GM12891 (cell line): Measurements from ENCODE around the gene EFEMP2.

Experiments used
- DNase-seq: peaks from one replicate; pipeline ENCODE4 v3.0.0; 2011; ENCODE audit warnings: low spot score; ENCODE audit not compliant: insufficient read length
- FAIRE-seq: peaks from 2 replicates; lab custom pipeline; 2011; peaks lifted over from hg19 to GRCh38; lab: Jason Lieb, UNC
- PAX5 ChIP-seq: IDR thresholded peaks from 2 replicates; pipeline ENCODE4 v1.6.1; 2011; ENCODE audit warnings: low read length, moderate library complexity, mild to moderate bottlenecking; ENCODE audit not compliant: insufficient read depth, severe bottlenecking
- POLR2A ChIP-seq: IDR thresholded peaks from 2 replicates; pipeline ENCODE4 v1.6.1; 2011; ENCODE audit warnings: low read depth, low read length, control low read depth
- POLR2AphosphoS5 ChIP-seq: IDR thresholded peaks from 2 replicates; pipeline ENCODE4 v1.6.1; 2011; ENCODE audit warnings: low read depth, low read length, control low read depth
- POU2F2 ChIP-seq: IDR thresholded peaks from 2 replicates; pipeline ENCODE4 v1.6.1; 2011; ENCODE audit warnings: low read depth, mild to moderate bottlenecking, control low read depth, low read length, moderate library complexity
- SPI1 ChIP-seq: IDR thresholded peaks from 2 replicates; pipeline ENCODE4 v1.6.1; 2011; ENCODE audit warnings: low read depth, low read length, control low read depth
- TAF1 ChIP-seq: IDR thresholded peaks from 2 replicates; pipeline ENCODE4 v1.6.1; 2011; ENCODE audit warnings: low read depth, low read length, control low read depth

EFEMP2 gene

DNA sequence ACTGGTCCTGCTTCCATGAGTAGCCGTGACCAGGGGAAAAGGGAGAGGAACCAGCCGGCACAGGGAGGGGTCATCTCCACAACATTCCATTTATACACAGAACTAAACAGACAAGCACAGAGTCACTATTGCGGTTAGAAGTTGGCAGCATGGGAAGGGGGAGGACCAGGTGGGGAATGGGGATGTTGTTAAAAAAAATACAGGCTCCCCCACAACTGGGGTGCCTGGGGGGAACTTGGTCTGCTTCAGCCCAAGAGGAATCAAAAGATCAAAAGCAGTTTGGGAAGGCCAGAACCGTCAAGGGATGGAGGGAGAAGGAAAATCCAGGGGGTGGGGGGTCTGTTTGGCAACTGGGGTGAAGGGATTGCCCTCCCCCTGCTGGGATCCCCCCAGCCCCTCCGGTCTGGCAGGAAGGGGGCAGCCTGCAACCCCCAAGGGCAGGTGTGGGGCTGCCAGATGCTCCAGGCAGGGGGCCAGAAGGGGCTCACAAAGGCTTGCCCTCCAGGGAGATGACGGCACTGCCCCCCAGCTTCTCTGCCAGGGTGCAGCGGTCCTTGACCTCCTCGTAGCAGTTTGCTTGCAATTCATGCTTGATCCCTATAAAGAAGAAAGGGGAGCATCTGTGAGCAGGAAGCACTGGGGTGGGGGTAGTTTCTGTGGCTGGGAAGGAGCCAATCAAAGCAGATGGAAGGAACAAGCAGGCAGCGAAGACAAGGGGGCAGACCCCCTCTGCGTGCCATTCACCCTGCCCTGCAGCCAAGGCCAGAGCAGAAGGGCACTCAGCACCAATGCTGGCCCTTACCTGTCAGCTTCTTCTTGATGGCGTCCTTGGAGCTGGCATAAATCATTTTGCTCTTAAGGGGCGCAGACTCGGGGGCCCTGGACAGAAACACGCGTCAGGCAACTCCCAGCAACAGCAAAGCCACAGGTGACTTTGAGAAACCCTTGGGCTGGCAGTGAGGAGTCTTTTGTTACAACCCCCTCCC lies 17.5 kb downstream of the EFEMP2 start:
- TF ChIP-seq POU2F2 (no peak), POLR2AphosphoS5 (no peak), SPI1 (no peak), POLR2A (no peak; the same call in 1 of the 2 replicates), TAF1 (no peak), PAX5 (no peak)
- DNase-seq = no peak
- FAIRE-seq = no peak

- no peak for FAIRE-seq
Measured at GRCh38 chr11:65854161-65854592, 18.4 kb downstream of the EFEMP2 start.

DNA sequence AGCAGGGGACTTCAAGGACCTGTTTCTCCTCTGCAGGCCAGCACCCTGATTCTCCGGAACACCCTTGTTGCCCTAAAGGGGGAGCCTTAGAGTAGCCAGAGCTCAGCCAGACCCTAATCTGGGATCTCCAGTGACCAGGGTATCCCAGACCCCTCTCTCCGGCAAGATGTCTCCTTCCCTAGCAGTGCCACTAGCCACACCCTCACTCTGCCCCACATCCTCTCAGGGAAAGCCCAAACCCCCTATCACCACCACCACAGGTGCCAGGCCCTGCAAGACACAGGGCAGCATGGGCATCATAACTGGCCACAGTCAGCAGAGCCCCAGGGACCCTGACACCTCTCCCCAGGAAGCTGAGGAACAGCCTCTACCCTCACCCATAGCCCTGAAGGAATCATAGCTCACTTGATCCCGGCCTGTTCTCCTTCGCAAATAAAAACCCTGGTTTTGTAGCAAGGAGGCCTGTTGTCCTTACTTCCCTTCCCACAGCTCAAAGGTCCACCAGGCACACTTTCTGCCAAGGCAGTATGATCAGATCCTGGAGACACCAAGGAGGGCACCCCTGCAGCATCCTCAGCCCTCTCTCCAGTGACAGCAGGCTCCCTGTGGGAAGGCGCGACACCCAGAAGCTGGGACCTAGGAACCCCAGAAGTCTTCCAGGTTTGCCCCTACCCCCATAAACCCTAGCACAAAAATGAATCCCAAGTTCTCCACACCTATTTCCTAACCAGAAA lies 19.2 kb downstream of the EFEMP2 start:
- no peak for FAIRE-seq
- DNase-seq = no peak
- TF ChIP-seq POLR2AphosphoS5 = peak; percentile 54; the same call in 1 of the 2 replicates
- 0 out of 2 replicates have a peak, but pooled peaks have one; percentile 8 for TF ChIP-seq POU2F2
- no peak for TF ChIP-seq SPI1
- no peak; the same call in 1 of the 2 replicates for TF ChIP-seq POLR2A
- TF ChIP-seq TAF1 = no peak
- no peak for TF ChIP-seq PAX5

More at GRCh38 chr11:65854161-65854592, 18.4 kb downstream of the EFEMP2 start:
- TF ChIP-seq TAF1 (no peak), POLR2AphosphoS5 (peak; percentile 27; the same call in 1 of the 2 replicates)
- DNase-seq = no peak

GRCh38 chr11:65852508-65853245 lies 19.9 kb downstream of the EFEMP2 start:
- peak; percentile 48 for TF ChIP-seq POLR2A
- peak; percentile 23 for TF ChIP-seq POLR2AphosphoS5
- no peak for TF ChIP-seq TAF1
- no peak for TF ChIP-seq SPI1
- no peak for TF ChIP-seq PAX5
- TF ChIP-seq POU2F2 = peak; percentile 8; the same call in 1 of the 2 replicates
- no peak for DNase-seq
- FAIRE-seq = no peak

- FAIRE-seq = no peak
- no peak for DNase-seq
- no peak for TF ChIP-seq SPI1
- no peak for TF ChIP-seq PAX5
- TF ChIP-seq POLR2A = peak; percentile 27; the same call in 1 of the 2 replicates
- peak; percentile 41; the same call in 1 of the 2 replicates for TF ChIP-seq POU2F2
- peak; percentile 76 for TF ChIP-seq POLR2AphosphoS5
- peak; percentile 10; the same call in 1 of the 2 replicates for TF ChIP-seq TAF1
Measured at GRCh38 chr11:65851811-65852507, 20.6 kb downstream of the EFEMP2 start.

- FAIRE-seq (peak; percentile 9), DNase-seq (no peak)
- peak; percentile 7; the same call in 1 of the 2 replicates for TF ChIP-seq POLR2A
- 0 out of 2 replicates have a peak, but pooled peaks have one; percentile 16 for TF ChIP-seq POLR2AphosphoS5
- TF ChIP-seq TAF1 = no peak
Measured at GRCh38 chr11:65851083-65851579, 21.5 kb downstream of the EFEMP2 start.

DNA sequence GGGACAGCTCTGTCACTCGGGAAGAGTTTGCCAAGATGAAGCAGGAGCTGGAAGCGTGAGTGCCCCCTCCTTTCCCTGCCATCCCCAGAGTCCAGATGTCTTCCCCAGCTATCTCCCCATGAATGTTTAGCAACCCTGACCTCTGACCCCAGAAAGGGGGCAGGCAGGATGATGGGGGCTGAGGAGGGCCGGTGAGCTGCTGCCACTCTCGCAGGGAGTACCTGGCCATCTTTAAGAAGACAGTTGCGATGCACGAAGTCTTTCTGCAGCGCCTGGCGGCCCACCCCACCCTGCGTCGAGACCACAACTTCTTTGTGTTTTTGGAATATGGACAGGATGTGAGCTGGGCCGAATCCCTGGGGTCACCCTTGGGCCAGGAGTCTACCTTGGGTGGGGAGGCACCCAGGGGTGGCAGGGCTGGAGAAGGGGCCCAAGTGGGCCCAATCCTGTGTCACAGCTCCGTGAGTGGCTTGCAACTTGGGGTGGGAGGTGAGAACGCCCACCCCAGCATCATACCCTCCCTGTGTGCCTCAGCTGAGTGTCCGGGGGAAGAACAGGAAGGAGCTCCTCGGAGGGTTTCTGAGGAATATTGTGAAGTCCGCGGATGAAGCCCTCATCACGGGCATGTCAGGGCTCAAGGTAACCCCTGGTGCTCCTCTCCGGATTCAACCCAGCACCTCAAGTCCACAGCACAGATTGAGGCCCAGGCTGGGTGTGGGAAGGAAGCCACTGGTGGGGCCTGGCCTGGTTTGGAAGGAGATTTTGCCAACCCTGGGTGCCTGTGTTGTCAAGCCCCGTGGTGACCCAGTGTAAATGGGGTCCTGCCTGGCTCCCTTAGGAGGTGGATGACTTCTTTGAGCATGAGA lies 22.1 kb downstream of the EFEMP2 start:
- DNase-seq (no peak), FAIRE-seq (no peak)
- TF ChIP-seq POLR2A (peak; percentile 27; the same call in 1 of the 2 replicates), TAF1 (no peak), POLR2AphosphoS5 (peak; percentile 58)

- 0 out of 2 replicates have a peak, but pooled peaks have one; percentile 8 for TF ChIP-seq POLR2A
- TF ChIP-seq POLR2AphosphoS5 = peak; percentile 14; the same call in 1 of the 2 replicates
- TF ChIP-seq SPI1 = no peak
- no peak for TF ChIP-seq PAX5
- TF ChIP-seq TAF1 = no peak
- DNase-seq (no peak), FAIRE-seq (no peak)
Measured at GRCh38 chr11:65849771-65850216, 22.8 kb downstream of the EFEMP2 start.
